ENCODE measurements around the gene TRIM47.

DNA sequence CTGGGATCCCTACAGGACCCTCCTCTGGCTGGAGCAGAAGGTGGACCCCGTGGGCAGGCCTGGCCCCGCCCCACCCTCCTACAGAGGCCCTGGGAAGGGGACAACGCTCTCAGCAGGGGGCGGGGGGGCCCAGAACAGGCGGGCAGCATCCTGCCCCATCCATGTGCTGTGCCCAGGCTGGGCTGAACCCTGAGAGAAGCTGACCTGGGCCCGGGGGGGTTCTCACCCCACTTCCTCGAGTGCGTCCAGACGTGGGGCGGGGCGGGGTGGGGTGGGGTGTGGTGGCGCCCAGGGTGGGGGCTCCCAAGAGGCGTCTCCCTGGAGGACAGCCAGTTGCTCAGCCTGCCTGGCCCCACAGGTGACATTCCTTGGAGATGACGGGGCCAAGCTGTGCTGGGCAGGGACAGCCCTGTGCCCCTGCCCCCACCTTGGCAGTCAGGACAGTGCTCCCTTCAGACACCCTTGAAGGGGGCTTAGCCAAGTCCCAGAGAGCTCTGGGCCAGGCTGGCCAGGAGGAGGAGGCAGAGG is 33.8 kb downstream of the TRIM47 start:
- TF ChIP-seq, protein P1, sequence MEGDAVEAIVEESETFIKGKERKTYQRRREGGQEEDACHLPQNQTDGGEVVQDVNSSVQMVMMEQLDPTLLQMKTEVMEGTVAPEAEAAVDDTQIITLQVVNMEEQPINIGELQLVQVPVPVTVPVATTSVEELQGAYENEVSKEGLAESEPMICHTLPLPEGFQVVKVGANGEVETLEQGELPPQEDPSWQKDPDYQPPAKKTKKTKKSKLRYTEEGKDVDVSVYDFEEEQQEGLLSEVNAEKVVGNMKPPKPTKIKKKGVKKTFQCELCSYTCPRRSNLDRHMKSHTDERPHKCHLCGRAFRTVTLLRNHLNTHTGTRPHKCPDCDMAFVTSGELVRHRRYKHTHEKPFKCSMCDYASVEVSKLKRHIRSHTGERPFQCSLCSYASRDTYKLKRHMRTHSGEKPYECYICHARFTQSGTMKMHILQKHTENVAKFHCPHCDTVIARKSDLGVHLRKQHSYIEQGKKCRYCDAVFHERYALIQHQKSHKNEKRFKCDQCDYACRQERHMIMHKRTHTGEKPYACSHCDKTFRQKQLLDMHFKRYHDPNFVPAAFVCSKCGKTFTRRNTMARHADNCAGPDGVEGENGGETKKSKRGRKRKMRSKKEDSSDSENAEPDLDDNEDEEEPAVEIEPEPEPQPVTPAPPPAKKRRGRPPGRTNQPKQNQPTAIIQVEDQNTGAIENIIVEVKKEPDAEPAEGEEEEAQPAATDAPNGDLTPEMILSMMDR (conservative IDR thresholded peaks at IDR 0.05), result no peak
- TF ChIP-seq EZH2 (IDR thresholded peaks at IDR 0.05; ENCODE audit: low read depth), result no peak
